ENCODE data around the gene GNMT.
"Not testable (repeated sequence)": the region's sequence is repeated elsewhere in the genome, so short reads cannot be mapped to it uniquely, and the experiment has no call there.

The GNMT gene

DNA sequence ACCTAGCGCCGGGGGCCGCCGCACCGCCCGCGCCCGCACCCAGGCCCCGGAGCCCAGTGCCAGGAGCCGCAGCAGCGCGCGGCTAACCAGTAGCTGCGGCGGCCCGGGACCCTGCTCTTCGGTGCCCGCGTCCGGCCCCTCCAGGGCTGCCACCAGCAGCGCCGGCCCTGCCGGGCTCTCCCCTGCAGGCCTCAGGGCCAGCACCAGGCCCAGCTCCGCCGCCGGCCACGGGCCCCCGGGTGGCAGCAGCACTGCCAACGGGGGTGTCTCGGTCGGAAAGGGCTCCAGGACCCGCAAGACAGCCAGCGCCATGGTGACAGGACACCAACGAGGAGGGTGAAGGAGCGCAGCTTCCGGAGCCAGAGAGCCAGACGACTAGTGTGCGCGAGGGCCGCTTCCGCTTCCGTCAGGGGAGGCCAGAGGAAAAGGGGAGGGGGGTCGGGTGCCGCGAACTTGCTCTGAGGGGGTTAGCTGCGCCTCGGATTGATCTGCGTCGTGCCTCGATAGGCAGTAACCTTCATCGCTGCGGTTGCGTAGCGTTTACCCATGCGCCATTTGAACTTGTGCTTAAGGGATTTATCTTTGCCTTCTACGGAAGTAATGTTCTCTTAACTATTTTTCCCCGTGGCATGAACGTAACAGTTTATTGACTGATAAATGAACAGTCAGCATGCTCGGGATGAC lies 18.4 kb downstream of the GNMT start, which contains the start of gene PEX6:
Gene PEX6, minus strand, starts transcription at position 343 of the 684 bp plus-strand sequence. Its CDS starts 31 bp downstream, at position 312.
- peak; percentile 93 for DNase-seq

DNA sequence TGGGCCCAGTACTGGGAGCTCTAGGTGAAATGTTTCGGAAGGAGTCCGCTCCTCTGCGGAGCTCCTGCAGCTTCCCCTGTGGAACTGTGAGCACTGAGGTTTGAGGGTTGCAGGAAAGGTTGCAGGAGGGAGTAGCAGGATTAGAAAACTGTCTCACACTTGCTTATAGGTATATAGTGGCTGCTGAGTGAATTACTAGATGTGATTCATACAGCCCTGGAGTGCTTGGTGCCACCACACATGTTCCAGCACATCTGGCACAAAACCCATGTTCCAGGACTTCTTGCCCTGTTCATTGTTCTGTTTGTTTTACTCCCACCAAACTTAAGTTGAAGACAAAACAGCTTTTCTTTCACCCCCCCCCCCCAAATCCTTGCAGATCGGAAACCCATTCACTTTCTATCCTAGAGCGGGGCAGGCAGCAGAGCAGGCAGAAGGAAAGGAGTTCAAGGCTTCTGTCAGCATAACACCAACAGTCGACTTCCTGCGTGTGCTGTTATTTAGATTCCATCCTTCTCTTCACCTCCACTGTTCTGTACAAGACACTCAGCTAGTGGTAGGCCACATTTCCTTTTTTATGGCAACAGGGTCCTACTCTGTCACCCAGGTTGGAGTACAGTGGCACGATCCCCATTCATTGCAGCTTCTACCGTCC lies 19.1 kb downstream of the GNMT start:
- DNase-seq, result no peak

DNA sequence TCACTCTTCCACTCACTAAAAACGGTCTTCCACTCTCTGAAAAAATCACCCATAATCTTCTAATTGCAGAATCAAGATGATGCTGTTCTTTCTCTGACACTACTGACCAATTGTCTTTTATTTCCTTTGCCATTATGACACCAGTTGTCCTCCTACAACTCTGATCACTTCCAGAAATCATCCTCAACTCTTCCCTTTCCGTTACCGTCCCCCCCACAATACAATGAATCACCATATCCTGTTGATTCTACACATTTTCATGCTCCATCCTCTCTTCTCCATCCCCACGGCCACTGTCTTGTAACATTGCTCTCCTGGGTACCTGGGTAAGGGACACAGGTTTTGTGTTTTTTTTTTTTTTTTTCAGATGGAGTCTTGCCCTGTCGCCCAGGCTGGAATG lies 21.3 kb downstream of the GNMT start:
- DNase-seq, result no peak

DNA sequence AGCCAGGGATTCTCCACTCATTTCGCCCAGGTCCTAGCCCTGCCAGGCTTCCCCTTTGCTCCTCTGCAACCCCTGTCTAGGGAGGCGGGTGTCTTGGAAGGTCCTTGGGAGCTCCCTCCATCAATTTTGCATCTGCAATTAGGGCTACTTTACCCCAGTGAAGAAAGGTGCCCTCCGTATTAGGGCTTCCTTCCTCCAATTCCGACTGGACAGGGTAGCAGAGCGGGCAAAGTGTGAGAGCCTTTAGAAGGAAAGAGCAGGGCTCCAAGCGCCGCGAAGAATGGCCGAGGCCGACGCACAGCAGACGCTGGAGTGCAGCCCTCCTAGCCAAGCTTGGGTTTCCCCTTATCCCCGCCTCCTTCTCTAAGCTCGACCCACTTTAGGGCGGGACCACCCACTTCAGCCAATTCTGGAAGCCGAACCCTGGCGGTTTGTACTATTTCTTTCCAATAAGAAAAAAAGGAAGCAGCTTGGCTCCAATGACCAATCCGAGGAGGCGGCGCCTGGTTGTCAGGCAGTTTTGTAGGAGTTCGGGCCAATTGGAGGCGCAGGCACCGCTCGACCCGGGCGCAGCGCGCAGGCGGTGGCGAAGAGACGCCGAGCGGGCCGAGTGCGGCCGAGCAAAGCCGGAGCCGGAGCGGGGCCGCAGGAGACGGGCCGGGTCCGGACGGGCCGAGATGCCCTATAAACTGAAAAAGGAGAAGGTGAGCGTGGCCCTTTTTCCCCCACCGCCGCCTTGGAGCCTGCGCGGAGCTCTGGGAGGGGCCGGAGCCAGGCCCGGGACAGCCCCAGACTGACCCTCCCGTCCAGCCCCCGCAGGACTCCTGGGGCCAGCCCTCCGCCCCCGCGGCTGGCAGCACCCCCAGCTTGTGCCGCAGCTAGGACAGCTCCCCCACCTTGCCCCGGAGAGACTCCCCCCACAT lies 23.7 kb downstream of the GNMT start, which contains the start of gene PPP2R5D:
Gene PPP2R5D, plus strand, starts transcription at position 570 of the 923 bp plus-strand sequence. Its CDS starts 108 bp downstream, at position 678.
- peak; percentile 95 for DNase-seq

DNA sequence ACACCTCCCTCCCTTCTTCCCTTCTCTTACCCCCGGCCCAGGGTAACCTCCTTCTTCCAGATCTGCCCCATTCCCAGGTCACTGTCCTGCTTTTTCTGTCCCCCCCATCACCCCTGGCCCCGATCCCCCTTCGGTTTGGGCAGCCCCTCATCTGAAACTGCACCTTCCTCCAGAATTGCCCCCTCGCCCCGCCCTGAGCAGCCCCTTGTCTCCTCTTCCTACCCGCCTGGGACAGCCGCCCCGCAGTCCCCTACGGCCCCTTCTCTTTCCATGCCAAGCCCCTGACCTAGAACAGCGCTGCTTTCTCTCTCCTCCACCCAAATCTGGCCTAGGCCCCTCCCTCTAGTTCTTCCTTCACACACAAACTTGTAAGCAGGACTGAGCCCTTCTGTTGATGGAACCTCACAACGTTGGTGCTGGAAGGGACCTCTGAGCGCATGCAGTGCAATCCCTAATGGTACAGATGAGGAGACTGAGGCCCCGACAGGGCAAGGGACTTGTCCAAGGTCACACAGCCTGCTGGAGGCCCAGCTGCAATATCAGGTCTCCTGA lies 24.4 kb downstream of the GNMT start:
- DNase-seq, result no peak

DNA sequence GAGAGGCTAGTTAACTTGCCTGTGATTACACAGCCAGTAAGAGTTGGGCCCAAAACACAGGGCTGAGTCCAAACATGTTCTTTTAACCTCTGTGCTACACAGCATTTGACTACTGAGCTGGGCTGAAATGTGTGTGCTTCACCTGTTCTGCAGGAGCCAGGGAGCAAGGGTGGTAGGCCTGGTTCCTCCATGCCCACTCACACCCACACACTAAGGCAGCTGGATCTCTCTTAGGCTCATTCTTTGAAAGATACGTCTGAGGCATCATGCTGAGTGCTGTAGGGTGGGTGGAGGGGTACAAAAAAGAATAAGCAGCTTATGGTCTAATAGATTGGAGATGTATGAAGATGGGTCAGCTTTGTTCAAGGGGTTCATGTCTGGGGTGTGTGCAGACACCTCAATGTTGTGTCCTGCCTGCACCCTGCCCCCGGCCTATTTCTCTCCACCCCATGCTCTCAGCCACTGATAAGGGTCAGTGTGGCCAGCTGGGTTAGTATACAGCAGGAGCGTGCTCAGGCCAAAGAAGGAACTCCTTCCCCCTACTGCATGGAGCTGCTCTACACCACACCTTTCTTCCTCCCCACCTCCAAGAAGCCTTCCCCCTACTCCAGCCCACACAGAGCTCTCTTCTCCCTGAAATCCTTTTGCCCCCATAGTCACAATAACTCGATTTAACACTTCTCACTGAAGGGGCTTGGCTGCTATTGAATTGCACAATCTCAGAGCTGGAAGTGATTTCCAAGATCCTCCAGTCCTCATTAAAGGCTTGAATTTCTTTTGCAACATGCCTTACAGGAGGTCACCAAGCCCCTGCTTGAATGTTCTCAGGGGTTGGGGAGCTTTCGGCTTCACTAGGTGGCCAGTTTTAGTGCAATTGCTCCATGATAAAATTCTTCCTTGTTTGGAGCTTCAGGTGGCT lies 27.2 kb downstream of the GNMT start:
- DNase-seq, result no peak

DNA sequence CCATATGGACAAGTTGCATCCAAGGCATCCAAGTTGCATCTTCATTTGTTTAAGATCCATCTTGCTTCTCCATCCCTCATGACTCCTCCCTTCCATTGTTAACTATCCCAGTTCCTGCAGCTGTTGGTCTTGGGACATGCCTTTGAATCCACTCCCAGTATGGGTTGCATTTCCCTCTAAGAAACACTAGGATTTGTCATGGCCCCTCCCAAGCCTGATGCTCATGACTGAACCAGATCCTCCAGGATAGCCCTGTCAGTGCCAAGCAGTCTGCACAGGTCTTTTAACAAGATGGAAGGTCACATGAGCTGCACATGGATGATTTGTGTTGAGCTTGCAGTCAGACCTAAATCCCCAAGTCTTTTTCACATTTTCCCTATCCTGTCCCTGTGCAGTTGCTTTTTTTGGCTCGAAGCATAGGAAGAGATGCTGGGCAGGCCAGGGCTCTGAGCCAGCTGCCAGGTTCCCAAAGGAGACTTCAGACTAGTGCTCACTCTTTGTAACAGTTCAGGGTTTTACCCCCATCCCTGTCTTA lies 28.0 kb downstream of the GNMT start:
- no peak for DNase-seq

DNA sequence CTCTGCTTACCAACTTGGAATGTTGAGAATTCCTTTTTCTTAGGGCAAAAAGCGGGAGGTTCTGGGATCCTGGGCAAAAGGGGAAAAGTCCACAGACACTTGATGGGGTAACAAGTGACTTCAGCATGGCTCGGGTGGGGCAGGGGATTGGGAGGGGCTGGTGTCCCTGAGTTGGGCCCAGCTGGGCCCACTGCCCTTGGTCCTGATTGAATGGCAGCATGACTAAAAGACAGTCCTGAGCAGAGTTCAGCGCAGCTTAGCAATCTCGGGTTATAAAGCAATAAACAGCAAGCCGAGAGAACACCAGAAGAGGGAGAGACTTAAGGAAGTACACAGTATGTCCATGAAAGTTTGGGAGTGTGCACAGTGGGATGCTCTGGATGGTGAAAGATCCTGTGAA lies 29.4 kb downstream of the GNMT start:
- no peak for DNase-seq

DNA sequence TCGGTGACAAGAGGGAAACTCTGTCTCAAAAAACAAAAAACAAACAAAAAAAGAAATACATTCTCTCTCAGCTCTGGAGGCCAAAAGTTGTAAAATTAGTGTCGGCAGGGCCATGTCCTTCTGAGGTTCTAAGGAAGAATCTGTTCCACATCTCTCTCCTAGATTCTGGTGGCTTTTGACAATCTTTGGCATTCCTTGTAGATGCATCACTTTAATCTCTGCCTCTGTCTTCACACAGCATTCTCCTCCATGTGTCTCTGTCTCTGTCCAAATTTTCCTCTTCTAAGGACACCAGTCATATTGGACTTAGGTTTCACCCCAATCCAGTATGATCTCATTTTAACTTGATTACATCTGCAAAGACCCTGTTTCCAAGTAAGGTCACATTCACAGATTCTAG lies 32.9 kb downstream of the GNMT start:
- DNase-seq, result no peak

DNA sequence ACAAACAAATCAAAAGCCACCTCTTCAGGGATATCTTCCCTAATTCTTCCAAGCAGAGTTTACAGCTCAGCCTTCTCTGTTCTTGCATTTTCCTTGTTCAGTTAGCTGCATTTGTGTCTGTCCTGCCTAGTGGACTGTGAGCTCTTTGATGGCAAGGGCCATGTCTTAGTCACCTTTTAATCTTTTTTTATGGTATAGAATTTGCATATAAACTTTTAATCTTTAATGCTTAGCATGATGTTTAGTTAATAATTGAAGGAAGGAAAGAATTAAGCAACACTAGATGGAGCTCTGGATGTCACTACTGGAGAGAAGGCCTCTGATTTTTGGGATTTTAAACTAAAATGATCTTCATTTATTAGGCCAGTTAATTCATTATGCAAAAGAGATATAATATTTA lies 36.0 kb downstream of the GNMT start:
- DNase-seq, result no peak

DNA sequence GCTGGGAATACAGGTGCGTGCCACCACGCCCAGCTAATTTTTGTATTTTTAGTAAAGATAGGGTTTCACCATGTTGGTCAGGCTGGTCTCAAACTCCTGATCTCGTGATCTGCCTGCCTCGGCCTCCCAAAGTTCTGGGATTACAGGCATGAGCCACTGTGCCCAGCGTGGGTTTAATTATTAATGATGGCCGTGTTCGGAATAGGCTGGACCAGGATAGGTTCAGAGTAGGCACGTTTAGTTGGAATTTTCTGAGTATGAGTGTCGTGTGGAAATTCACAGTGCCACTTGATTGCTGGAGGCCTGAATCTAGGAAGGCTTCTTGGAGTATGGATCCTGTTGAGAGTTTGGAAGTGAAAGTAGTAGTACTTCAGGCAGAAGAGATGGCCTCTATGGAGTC lies 37.7 kb downstream of the GNMT start:
- not testable (repeated sequence) for DNase-seq

DNA sequence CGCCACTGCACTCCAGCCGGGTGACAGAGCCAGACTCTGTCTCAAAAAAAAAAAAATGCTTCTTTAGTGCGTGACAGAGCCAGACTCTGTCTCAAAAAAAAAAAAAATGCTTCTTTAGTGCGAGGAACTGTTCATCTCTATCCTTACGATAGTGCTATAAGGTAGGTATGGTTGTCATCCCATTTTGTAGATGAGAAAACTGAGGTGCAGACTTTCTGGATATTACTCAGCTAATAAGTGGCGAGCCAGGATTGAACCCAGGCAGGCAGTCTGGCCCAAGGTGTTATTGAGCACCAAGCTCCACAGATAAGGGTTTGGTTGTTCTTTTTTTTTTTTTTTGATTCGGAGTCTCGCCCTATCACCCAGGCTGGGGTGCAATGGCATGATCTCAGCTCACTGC lies 41.3 kb downstream of the GNMT start:
- DNase-seq, result no peak

DNA sequence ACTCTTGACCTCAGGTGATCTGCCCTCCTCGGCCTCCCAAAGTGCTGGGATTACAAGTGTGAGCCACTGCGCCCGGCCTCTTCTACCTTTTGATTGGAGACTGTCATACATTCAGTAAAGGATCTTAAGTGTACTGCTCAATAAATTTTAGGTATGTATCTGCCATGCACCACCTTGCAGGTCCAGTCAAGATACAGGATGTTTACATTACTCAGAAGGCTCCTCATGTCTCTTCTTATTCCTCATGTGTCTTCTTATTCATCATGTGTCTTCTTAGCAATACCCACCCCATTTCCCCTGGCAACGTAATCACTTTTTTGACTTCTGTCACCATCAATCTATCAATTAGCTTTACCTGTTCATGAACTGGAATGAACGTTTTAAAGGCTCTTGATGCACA lies 45.3 kb downstream of the GNMT start:
- DNase-seq, result no peak

DNA sequence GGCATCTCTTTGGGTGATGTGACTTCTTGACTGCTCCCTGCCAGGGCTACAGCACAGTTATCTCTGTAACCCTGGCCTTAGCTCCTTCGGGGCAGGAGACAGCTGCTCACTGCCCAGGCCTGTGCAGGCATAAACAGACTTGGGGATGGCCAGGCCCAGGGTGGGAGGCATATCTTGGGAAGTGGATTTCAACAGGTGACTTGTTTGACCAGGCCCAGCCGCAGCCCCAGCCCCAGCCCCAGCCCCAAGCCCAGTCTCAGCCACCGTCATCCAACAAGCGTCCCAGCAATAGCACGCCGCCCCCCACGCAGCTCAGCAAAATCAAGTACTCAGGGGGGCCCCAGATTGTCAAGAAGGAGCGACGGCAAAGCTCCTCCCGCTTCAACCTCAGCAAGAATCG lies 45.7 kb downstream of the GNMT start:
- no peak for DNase-seq

DNA sequence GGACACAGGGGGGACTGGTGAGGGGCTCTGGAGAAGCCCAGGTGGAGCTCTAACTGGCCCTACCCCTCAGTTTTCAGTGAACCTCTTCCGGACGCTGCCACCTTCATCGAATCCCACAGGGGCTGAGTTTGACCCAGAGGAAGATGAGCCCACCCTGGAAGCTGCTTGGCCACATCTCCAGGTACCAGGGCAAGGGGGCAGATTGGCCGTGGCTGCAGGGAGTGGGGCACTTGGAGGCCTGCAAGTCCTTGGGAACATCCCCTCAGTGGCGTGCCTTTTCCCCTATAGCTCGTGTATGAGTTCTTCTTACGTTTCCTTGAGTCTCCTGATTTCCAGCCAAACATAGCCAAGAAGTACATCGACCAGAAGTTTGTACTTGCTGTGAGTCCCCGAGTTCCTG lies 46.6 kb downstream of the GNMT start:
- DNase-seq, result no peak

DNA sequence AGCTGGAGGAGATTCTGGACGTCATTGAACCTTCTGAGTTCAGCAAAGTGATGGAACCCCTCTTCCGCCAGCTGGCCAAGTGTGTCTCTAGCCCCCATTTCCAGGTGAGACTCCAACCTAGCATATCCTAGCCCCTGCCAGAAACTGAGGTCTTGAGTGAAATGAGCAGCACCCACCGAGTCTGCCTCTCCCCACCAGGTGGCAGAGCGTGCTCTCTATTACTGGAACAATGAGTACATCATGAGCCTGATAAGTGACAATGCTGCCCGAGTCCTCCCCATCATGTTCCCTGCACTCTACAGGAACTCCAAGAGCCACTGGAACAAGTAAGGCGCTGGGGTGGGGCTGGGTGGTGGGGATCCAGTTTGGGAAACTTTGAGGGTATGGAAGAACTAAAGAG lies 48.6 kb downstream of the GNMT start:
- peak; percentile 47 for DNase-seq

DNA sequence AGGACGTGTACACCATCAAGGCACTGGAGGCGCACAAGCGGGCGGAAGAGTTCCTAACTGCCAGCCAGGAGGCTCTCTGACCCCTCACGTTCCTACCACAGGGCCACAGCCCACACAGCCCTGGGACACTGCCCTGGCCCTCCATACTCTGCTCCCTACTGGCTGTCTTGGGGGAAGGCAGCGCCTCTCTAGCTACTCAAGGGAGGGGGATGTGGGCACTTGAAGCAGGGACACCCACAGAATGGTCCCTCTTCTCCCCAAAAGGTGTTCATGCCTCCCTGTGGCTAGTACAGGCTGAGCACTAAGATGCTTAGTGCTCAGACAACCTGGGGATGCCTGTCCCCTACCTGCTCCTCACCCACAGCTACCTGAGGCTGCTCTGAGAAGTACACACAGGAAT lies 50.7 kb downstream of the GNMT start:
- DNase-seq, result no peak

DNA sequence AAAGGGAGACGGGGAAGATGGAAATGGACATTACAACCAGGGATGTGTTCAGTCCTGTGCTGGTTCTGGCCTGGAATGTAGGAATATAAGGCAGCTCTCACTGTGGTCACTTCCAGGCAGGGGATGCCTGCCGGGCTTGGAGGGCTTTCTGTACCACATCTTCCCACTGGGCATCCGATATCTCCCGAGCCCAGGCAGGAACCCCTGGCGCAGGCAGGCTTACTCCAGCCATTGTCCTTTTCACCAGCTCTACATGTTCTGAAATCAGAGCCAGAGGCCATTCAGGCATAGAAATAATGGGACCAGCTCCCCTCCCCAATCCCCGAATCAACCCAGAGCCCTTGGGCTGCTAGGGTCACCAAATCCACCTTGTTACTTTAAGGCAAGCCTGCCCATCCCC lies 51.8 kb downstream of the GNMT start:
- no peak for DNase-seq

DNA sequence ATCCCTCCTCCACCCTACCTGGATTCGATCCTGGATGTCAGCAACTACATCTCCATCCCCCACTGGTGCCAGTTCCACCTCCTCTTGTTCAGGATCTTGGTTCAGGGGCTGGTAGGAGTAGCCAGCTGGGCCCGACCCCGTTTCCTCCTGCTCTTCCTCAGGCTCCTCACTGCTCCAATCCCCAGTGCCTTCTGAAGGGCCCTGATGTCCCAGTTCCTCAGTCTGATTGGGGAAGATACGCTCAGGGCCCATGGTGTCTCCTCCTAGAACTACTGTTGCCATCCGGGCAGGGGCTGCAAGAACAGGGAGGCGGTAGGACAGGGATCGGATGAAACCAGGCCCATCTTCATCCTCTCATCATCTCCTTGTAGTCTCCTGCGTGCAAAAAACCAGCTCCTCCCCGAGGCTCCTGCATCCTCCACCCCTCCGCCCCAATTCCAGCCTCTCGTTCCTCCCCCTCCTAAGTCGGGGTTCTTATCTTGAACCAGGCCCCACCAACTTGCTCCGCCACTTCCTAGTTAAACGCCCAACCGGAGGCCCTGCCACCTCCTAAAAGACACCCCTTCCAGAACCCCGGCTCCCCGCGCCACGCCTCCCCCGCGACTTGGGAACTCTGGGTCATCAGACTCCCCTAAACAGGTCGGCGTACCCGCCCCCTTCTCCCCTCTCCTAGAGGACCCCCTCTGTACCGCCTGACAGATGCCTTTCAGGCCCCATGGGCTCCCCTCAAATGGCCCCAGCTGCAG lies 52.7 kb downstream of the GNMT start:
- no peak for DNase-seq
